ENCODE data around the gene ASPG. TPM values are rescaled to one million over a fixed set of nuclear protein-coding genes. Genes with fewer than 3 reads are reported as not detected.

Gene ASPG
- total and polyA plus RNA-seq, 9 donors: 0.45 to 28.8 (median 18.7) TPM

DNA sequence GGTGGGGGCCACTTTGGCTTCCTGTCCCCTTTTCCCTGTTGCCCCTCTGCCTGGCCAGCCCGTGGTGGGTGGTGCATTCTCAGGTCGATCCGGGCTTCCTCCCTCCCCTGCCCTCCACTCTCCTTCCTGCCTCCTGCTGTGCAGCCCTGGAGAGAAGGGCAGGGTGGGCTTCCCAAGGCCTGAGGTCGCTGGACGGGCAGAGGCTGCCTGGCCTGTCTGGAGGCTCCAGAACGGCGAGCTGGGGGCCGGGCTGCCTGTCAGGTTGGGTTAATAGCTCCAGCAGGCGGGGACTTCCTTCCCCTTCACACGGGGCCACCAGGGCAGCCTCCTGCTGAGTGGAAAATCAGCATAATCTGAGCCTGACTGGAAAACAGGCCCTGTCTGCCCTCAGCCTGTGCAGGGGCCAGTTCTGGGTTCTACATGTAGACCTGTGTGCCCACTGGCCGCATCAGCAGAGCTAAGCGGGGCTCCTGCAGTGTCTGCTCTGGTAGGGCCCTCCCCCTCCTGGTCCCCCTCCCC, 64.2 kb downstream of the ASPG start:
- H3K27ac ChIP-seq: no peak overlapping the region
- TF ChIP-seq POLR2A (IDR thresholded peaks at IDR 0.05): no peak
- TF ChIP-seq, protein P1, sequence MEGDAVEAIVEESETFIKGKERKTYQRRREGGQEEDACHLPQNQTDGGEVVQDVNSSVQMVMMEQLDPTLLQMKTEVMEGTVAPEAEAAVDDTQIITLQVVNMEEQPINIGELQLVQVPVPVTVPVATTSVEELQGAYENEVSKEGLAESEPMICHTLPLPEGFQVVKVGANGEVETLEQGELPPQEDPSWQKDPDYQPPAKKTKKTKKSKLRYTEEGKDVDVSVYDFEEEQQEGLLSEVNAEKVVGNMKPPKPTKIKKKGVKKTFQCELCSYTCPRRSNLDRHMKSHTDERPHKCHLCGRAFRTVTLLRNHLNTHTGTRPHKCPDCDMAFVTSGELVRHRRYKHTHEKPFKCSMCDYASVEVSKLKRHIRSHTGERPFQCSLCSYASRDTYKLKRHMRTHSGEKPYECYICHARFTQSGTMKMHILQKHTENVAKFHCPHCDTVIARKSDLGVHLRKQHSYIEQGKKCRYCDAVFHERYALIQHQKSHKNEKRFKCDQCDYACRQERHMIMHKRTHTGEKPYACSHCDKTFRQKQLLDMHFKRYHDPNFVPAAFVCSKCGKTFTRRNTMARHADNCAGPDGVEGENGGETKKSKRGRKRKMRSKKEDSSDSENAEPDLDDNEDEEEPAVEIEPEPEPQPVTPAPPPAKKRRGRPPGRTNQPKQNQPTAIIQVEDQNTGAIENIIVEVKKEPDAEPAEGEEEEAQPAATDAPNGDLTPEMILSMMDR (IDR thresholded peaks at IDR 0.05): no peak
- no peak for TF ChIP-seq EP300 (IDR thresholded peaks at IDR 0.05)
- DNase-seq: no peak
- intact Hi-C loops (cut with DNase I): no loop called here
- no peak overlapping the region for H3K4me3 ChIP-seq
- H3K36me3 ChIP-seq: no peaks in the 10 kb centered on the region
- no peaks in the 10 kb centered on the region for H3K27me3 ChIP-seq
- 36 to 43% (median 42%) methylated on average over 12 of the region's 12 CpGs for WGBS, 3 donors
- peaks cover 7% of the 10 kb centered on the region for H3K4me1 ChIP-seq (ENCODE audit: insufficient read depth)
- no peaks in the 10 kb centered on the region for H3K9me3 ChIP-seq

DNA sequence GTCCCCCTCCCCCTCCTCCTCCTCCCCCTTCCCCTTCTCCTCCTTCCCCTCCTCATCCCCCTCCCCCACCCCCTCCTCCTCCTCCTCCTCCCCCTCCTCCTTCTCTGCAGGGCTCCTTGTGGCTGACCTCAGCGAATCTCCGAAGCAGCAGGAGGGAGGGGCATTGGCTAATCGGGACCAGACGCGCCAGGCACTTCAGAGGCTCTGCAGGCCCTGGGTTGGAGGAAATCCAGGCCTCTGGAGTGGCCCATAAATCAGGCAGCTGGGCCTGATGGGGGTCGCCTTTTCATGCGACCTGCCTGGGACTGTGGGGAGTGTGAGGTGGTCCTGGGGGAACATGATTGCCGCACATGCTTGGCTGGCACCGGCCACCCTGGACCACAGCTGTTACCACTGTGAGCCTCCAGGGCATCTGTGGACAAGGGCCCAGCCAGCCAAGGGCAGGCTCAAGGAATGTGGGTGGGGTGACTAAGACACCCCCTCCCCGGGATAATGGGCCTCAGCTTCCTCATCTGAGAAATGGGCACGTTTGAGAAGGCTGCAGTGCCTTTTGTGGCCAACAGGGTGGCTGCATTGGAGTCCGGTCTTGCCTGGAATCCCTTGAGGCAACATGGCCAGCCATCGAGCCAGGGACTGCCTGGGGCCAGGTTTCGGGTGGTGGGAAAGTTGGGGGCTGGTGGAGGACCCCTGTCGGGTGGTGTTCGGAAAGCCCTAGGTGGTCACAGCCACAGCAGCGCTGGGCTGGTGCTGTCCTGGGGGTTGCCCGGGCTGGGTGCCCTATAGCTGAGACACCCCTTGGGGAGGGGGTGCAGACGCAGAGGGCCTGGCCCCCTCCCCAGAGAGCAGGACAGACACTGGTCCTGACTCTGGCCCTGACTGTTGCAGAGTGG, 64.9 kb downstream of the ASPG start:
- TF ChIP-seq EP300 (IDR thresholded peaks at IDR 0.05): no peak
- no peak for TF ChIP-seq POLR2A (IDR thresholded peaks at IDR 0.05)
- TF ChIP-seq, protein P1 (IDR thresholded peaks at IDR 0.05): no peak
- no peak overlapping the region for H3K4me3 ChIP-seq
- DNase-seq: peak in 3 of 5 donors; percentile 51 to 69 (median 66)
- no peaks in the 10 kb centered on the region for H3K36me3 ChIP-seq
- H3K9me3 ChIP-seq: no peaks in the 10 kb centered on the region
- intact Hi-C loops (cut with DNase I): no loop called here
- WGBS, 3 donors: 43 to 44% (median 44%) methylated on average over 17 to 19 of the region's 19 CpGs
- H3K4me1 ChIP-seq (ENCODE audit: insufficient read depth): peaks cover 8% of the 10 kb centered on the region
- no peak overlapping the region for H3K27ac ChIP-seq
- H3K27me3 ChIP-seq: no peaks in the 10 kb centered on the region

DNA sequence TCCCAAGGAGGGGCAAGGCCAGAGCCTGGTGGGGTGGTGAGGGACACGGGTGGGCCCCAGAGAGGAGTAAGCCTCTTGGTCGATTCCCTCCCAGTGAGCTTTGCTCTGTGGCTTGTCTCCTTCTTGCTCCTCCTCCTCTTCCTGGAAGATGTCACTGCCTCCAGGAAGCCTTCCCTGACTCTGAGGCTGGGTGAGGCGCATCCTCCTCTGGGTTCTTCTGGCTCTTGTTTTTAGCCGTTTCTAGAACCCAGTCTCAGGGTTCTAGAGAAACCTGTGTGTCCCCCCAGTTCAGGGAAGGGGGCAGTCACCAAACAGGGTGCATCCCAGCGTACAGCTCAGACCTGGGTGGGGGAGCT, 65.5 kb downstream of the ASPG start:
- no peak for DNase-seq
- H3K27ac ChIP-seq: no peak overlapping the region
- intact Hi-C loops (cut with DNase I): no loop called here

DNA sequence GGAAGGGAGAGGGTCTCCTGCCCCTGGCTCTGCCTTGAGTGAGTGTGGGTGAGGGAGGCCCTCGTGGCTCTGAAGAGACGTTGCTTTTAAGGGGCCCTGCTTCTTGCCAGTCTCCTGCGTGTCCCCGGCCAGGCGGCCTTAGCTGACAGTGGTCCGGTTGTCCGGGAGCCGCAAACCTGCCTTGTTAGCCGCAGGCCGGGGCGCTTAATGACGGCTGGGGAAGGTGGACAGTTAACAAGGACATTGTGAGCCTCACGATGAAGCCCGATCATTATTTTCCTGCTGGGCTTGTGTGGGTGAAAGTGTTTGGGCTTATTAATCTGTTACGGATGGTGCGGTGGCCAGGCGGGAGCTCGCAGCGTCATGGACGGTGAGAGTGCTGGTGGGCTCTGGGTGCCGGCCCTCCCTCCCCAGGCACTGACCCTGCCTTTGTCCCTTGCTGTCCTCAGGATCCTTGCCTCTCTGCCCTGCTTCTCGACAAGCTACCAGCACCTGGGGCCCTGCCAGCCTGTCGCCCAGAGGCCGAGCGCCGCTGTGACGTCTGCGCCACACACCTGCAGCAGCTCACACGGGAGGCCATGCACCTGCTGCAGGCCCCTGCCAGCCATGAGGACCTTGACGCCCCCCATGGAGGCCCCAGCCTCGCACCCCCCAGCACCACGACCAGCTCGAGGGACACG, 66.2 kb downstream of the ASPG start:
- no peak for TF ChIP-seq EP300 (IDR thresholded peaks at IDR 0.05)
- no peak for TF ChIP-seq POLR2A (IDR thresholded peaks at IDR 0.05)
- TF ChIP-seq, protein P1 (IDR thresholded peaks at IDR 0.05): no peak
- intact Hi-C loops (cut with DNase I): no loop called here
- 88 to 93% (median 91%) methylated on average over 34 of the region's 34 CpGs for WGBS, 3 donors
- no peak for DNase-seq
- H3K27me3 ChIP-seq: no peaks in the 10 kb centered on the region
- H3K36me3 ChIP-seq: no peaks in the 10 kb centered on the region
- no peak overlapping the region for H3K27ac ChIP-seq
- no peak overlapping the region for H3K4me3 ChIP-seq
- H3K9me3 ChIP-seq: no peaks in the 10 kb centered on the region
- peaks cover 13% of the 10 kb centered on the region for H3K4me1 ChIP-seq (ENCODE audit: insufficient read depth)

More for the DNA sequence above, 65.5 kb downstream of the ASPG start:
- Histone ChIP-seq H3K27me3 (no peaks in the 10 kb centered on the region), H3K4me1 (ENCODE audit: insufficient read depth) (peaks cover 13% of the 10 kb centered on the region), H3K9me3 (no peaks in the 10 kb centered on the region), H3K4me3 (no peak overlapping the region), H3K36me3 (no peaks in the 10 kb centered on the region)
- WGBS, 3 donors: 85 to 93% (median 90%) methylated on average over 5 of the region's 5 CpGs
- TF ChIP-seq, protein P1 (IDR thresholded peaks at IDR 0.05): no peak
- TF ChIP-seq POLR2A (IDR thresholded peaks at IDR 0.05) (no peak), EP300 (IDR thresholded peaks at IDR 0.05) (no peak)

All from ovary (tissue), 9 donors.